ENCODE data around the gene ARL5C. TPM values are rescaled to one million over a fixed set of nuclear protein-coding genes. Genes with fewer than 3 reads are reported as not detected.
"Not testable (repeated sequence)": the region's sequence is repeated elsewhere in the genome, so short reads cannot be mapped to it uniquely, and the experiment has no call there.

ARL5C gene
- total and polyA plus RNA-seq, 2 experiments from 2014 or later: not detected

DNA sequence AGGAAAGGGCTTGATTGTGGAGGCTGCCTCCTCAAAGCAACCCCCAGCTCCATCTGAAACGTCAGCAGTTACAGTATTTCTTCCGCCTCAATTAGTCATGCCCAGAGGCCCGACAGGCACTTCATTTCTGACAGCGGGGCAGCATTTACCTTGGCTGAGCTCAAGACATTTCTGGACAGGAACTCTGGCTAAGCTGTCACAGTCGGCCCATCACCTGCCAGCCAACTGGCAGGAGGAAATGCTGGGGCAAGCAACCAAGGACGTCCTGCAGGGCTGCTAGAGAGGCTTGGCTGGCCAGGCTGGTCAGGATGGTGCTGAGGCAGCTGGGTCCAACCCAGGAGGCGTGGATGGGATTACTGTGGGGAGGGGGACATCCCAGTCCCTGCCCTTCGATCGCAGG is 42.3 kb downstream of the ARL5C start:
- Histone ChIP-seq H3F3A (ENCODE audit: insufficient read depth) (no peaks in the 10 kb centered on the region), H3K4me3 (no peak overlapping the region), H2AFZ (no peak overlapping the region), H3K9me2 (ENCODE audit: insufficient read depth) (no peaks in the 10 kb centered on the region), H3K9ac (no peak overlapping the region), H3K4me2 (ENCODE audit: unreplicated experiment) (no peak overlapping the region), H3K36me3 (ENCODE audit: low read depth) (no peaks in the 10 kb centered on the region), H3K4me1 (ENCODE audit: insufficient read depth) (no peaks in the 10 kb centered on the region), H3K79me2 (ENCODE audit: insufficient read depth) (no peaks in the 10 kb centered on the region), H3K27ac (no peak overlapping the region), H4K20me1 (ENCODE audit: insufficient read depth) (no peaks in the 10 kb centered on the region), H3K27me3 (replicated peaks; ENCODE audit: insufficient read depth) (no peaks in the 10 kb centered on the region), H3K9me3 (ENCODE audit: low read depth) (no peaks in the 10 kb centered on the region)
- TF ChIP-seq EZH2phosphoT487 (IDR thresholded peaks at IDR 0.05; ENCODE audit: insufficient read depth, low read depth): no peak
- no peak for TF ChIP-seq EZH2 (IDR thresholded peaks at IDR 0.05; ENCODE audit: insufficient read depth, poor library complexity, severe bottlenecking)
- WGBS, 2 experiments (ENCODE audit: low coverage in 1 of 2, low lambda C conversion rate in 2 of 2, missing lambda C conversion rate in 2 of 2): 69 to 73% methylated on average over 8 to 9 of the region's 9 CpGs
- no peak for DNase-seq
- in situ Hi-C loops (cut with MboI): no loop called here

DNA sequence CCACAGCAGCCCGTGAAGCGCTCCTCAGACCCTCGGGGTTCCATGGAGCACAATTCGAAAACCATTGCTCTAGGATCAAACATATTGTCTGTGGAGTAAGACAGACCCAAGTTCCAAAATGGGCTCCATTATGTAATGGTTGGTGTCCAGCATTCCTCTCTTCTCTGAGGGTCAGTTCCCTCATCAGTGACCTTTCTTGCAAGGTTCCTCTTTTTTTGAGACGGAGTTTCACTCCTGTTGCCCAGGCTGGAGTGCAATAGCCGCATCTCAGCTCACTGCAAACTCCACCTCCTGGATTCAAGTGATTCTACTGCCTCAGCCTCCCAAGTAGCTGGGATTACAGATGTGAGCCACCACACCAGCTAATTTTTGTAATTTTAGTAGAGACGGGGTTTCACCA is 43.0 kb downstream of the ARL5C start:
- WGBS, 2 experiments (ENCODE audit: low coverage in 1 of 2, low lambda C conversion rate in 2 of 2, missing lambda C conversion rate in 2 of 2): 83 to 91% methylated on average over 7 of the region's 7 CpGs
- in situ Hi-C loops (cut with MboI): no loop called here

DNA sequence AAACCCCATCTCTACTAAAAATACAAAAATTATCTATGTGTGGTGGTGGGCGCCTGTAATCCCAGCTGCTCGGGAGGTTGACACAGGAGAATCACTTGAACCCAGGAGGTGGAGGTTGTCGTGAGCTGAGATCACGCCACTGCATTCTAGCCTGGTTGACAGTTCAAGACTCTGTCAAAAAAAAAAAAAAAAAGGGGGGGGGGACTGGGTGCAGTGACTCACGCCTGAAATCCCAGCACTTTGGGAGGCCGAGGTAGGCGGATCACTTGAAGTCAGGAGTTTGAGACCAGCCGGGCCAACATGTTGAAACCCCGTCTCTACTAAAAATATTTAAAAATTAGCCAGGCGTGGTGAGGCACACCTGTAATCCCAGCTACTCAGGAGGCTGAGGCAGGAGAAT is 44.0 kb downstream of the ARL5C start:
- H3K4me1 ChIP-seq (ENCODE audit: insufficient read depth); H3K79me2 ChIP-seq (ENCODE audit: insufficient read depth); H3K9me2 ChIP-seq (ENCODE audit: insufficient read depth); H2AFZ ChIP-seq; H3K27ac ChIP-seq; H3K9me3 ChIP-seq (ENCODE audit: low read depth); H3F3A ChIP-seq (ENCODE audit: insufficient read depth); H4K20me1 ChIP-seq (ENCODE audit: insufficient read depth); H3K4me2 ChIP-seq (ENCODE audit: unreplicated experiment); in situ Hi-C loops (cut with MboI); H3K36me3 ChIP-seq (ENCODE audit: low read depth); H3K4me3 ChIP-seq; H3K9ac ChIP-seq; H3K27me3 ChIP-seq (replicated peaks; ENCODE audit: insufficient read depth); DNase-seq: not testable (repeated sequence)
- WGBS, 2 experiments (ENCODE audit: low coverage in 1 of 2, low lambda C conversion rate in 2 of 2, missing lambda C conversion rate in 2 of 2): 86 to 87% methylated on average over 10 of the region's 10 CpGs

More for the DNA sequence above, 43.0 kb downstream of the ARL5C start:
- no peak overlapping the region for H2AFZ ChIP-seq
- no peaks in the 10 kb centered on the region for H3K36me3 ChIP-seq (ENCODE audit: low read depth)
- TF ChIP-seq EZH2 (IDR thresholded peaks at IDR 0.05; ENCODE audit: insufficient read depth, poor library complexity, severe bottlenecking): no peak
- no peak for TF ChIP-seq EZH2phosphoT487 (IDR thresholded peaks at IDR 0.05; ENCODE audit: insufficient read depth, low read depth)
- no peaks in the 10 kb centered on the region for H3F3A ChIP-seq (ENCODE audit: insufficient read depth)
- no peaks in the 10 kb centered on the region for H3K79me2 ChIP-seq (ENCODE audit: insufficient read depth)
- no peak for DNase-seq
- H3K9ac ChIP-seq: no peak overlapping the region
- no peak overlapping the region for H3K4me3 ChIP-seq
- no peaks in the 10 kb centered on the region for H3K9me2 ChIP-seq (ENCODE audit: insufficient read depth)
- no peaks in the 10 kb centered on the region for H3K9me3 ChIP-seq (ENCODE audit: low read depth)
- H3K27me3 ChIP-seq (replicated peaks; ENCODE audit: insufficient read depth): no peaks in the 10 kb centered on the region
- no peaks in the 10 kb centered on the region for H3K4me1 ChIP-seq (ENCODE audit: insufficient read depth)
- H3K27ac ChIP-seq: no peak overlapping the region
- H4K20me1 ChIP-seq (ENCODE audit: insufficient read depth): no peaks in the 10 kb centered on the region
- H3K4me2 ChIP-seq (ENCODE audit: unreplicated experiment): no peak overlapping the region

DNA sequence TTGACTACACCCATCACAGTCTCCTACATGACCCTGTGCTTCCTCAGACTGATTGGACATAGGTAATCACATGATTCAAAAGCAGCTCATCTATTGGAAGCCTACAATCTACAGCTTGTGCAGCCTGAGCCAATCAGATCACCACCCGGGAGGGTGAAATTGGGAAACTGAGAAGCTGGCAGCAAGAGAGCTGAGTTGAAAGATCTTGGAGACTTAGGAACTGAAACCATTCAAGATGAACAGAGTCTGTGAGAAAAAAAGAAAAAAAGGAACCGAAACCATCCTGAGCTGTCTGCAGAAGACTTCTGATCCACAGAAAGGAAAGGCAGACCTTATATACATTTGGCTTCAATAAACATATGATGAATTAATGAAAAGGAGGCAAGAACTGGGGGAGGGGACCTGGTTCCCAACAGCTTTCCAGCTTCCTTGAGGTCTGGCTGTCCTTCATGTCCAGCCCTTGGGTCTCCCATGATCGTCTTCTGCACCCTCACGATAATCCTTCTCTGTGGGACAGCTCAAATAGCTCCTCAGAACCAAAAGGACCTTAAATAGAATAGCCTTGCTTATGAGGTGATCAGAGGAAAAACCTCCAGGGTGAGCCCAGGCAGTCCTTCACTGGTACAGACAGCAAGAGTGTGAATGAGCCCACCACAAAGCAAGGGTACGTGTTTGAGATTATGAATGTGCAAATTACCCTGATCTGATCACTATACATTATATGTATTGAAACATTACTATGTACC is 47.1 kb downstream of the ARL5C start:
- WGBS, 2 experiments (ENCODE audit: low coverage in 1 of 2, low lambda C conversion rate in 2 of 2, missing lambda C conversion rate in 2 of 2): 76 to 77% methylated on average over 5 of the region's 5 CpGs
- Histone ChIP-seq H4K20me1 (ENCODE audit: insufficient read depth) (no peaks in the 10 kb centered on the region), H3K27ac (no peak overlapping the region), H3K4me2 (ENCODE audit: unreplicated experiment) (no peak overlapping the region), H3K4me3 (no peak overlapping the region), H3K36me3 (ENCODE audit: low read depth) (no peaks in the 10 kb centered on the region), H3K4me1 (ENCODE audit: insufficient read depth) (peaks cover 13% of the 10 kb centered on the region), H2AFZ (no peak overlapping the region), H3K27me3 (replicated peaks; ENCODE audit: insufficient read depth) (no peaks in the 10 kb centered on the region), H3K79me2 (ENCODE audit: insufficient read depth) (no peaks in the 10 kb centered on the region), H3K9ac (no peak overlapping the region), H3K9me3 (ENCODE audit: low read depth) (no peaks in the 10 kb centered on the region), H3F3A (ENCODE audit: insufficient read depth) (peaks cover 22% of the 10 kb centered on the region), H3K9me2 (ENCODE audit: insufficient read depth) (no peaks in the 10 kb centered on the region)
- TF ChIP-seq EZH2phosphoT487 (IDR thresholded peaks at IDR 0.05; ENCODE audit: insufficient read depth, low read depth) (no peak), EZH2 (IDR thresholded peaks at IDR 0.05; ENCODE audit: insufficient read depth, poor library complexity, severe bottlenecking) (no peak)
- DNase-seq: no peak
- in situ Hi-C loops (cut with MboI): no loop called here

DNA sequence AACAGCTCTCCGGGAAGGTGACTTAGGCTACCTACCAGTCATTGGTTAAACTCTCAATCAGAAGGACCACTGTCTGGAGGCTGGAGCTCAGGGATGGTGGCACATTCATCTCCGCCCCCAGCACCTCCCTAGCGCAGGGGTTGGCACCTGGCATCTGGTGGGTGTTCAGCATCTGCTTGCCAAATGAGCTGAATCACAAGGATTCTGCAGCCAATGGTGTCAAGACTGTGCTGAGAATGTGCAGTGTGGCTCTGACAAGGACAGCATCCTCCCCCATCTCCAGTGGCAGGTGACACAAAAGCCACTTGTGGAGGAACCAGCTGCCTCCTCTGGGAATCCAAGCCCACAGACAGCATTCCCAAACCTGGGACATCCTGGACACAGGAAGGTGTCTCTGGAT is 49.7 kb downstream of the ARL5C start:
- DNase-seq: no peak
- H3K4me1 ChIP-seq (ENCODE audit: insufficient read depth): peaks cover 13% of the 10 kb centered on the region
- no peak overlapping the region for H3K4me2 ChIP-seq (ENCODE audit: unreplicated experiment)
- no peaks in the 10 kb centered on the region for H3K36me3 ChIP-seq (ENCODE audit: low read depth)
- no peaks in the 10 kb centered on the region for H3K79me2 ChIP-seq (ENCODE audit: insufficient read depth)
- peaks cover 22% of the 10 kb centered on the region for H3F3A ChIP-seq (ENCODE audit: insufficient read depth)
- no peaks in the 10 kb centered on the region for H3K9me3 ChIP-seq (ENCODE audit: low read depth)
- 72 to 84% methylated on average over 3 of the region's 3 CpGs for WGBS, 2 experiments (ENCODE audit: low coverage in 1 of 2, low lambda C conversion rate in 2 of 2, missing lambda C conversion rate in 2 of 2)
- H3K4me3 ChIP-seq: no peak overlapping the region
- H3K27ac ChIP-seq: no peak overlapping the region
- no peaks in the 10 kb centered on the region for H3K9me2 ChIP-seq (ENCODE audit: insufficient read depth)
- no peaks in the 10 kb centered on the region for H4K20me1 ChIP-seq (ENCODE audit: insufficient read depth)
- no peak for TF ChIP-seq EZH2phosphoT487 (IDR thresholded peaks at IDR 0.05; ENCODE audit: insufficient read depth, low read depth)
- TF ChIP-seq EZH2 (IDR thresholded peaks at IDR 0.05; ENCODE audit: insufficient read depth, poor library complexity, severe bottlenecking): no peak
- in situ Hi-C loops (cut with MboI): no loop called here
- H2AFZ ChIP-seq: no peak overlapping the region
- H3K9ac ChIP-seq: no peak overlapping the region
- no peaks in the 10 kb centered on the region for H3K27me3 ChIP-seq (replicated peaks; ENCODE audit: insufficient read depth)
